ENCODE data around the gene RARA. TPM values are rescaled to one million over a fixed set of nuclear protein-coding genes. Genes with fewer than 3 reads are reported as not detected.

RARA gene
- total RNA-seq, 1 experiment from 2014 or later, result 35.1 TPM

DNA sequence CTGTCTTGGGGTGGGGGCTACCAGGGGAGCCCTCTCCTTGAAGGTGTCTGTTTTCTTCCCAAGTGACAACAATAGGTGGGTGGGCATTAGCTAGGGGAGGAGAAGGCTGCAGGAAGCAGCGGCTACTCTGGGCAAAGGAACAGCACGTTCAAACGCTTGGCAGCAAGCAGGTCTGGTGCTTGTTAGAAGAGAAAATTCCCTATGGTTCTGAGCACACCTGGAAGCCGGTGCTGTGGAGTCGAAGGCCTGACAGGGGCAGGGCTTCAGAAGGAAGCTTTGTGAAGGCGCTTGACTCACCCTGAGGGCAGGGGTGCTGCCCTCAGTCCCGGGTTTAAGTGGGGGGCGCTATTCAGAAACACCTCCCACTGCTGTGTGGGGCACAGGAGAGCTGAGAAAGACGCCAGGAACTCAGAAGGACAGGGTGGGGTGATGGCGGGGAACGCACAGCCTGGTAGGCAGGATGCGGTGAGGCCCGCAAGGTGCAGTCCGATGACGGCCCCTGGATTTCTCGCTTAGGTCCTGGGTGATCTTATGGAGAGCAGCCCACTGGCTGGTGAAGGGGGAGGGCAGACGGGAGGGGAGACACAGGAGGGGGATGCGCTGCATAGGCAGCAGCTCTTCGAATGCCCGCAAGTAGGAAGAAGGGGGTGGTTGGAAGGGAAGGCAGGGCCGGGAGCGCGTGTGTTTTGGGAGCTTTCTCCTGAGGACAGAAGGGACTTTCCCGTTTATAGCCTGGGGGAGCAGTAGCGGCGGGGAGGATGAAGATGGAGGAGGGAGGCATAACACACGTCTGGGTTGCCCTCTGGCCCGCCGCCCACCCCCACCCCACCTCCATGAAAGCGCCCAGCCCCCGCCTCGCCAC is 52.3 kb downstream of the RARA start:
- Histone ChIP-seq H3K27me3 (ENCODE audit: insufficient read depth, low read length) (no peaks in the 10 kb centered on the region), H3K4me1 (ENCODE audit: control insufficient read depth in 1 of 2, insufficient read depth in 2 of 2, low read length in 2 of 2) (peaks cover 4 to 31% of the 10 kb centered on the region in 2 experiments; a peak in 3 of 4 replicates), H3K9me3 (ENCODE audit: control insufficient read depth in 1 of 2, insufficient read depth in 1 of 2, low read depth in 1 of 2, low read length in 2 of 2) (no peaks in the 10 kb centered on the region), H3K9ac (ENCODE audit: low read length) (no peak overlapping the region), H3K4me2 (ENCODE audit: low read length) (no peak overlapping the region), H2AFZ (ENCODE audit: low read depth, low read length, poor library complexity, severe bottlenecking) (no peak overlapping the region), H3K4me3 (replicated peaks in 1 of 2; ENCODE audit: low read depth in 1 of 2, low read length in 2 of 2) (no peak overlapping the region), H3K27ac (ENCODE audit: low read depth, low read length) (no peak overlapping the region), H3K9me2 (ENCODE audit: insufficient read depth) (no peaks in the 10 kb centered on the region), H3K79me2 (ENCODE audit: insufficient read depth, low read length) (no peaks in the 10 kb centered on the region), H4K20me1 (ENCODE audit: insufficient read depth) (no peaks in the 10 kb centered on the region), H3K36me3 (ENCODE audit: control insufficient read depth in 1 of 2, insufficient read depth in 2 of 2, low read length in 2 of 2) (no peaks in the 10 kb centered on the region; a peak in 1 of 4 replicates)
- DNase-seq (ENCODE audit: low read depth, low spot score) (no peak), ATAC-seq (no peak)
- intact Hi-C loops (cut with micrococcal nuclease), result no loop called here
- BruUV-seq (replicated peaks), result no TSS peak
- TF ChIP-seq, protein P1, sequence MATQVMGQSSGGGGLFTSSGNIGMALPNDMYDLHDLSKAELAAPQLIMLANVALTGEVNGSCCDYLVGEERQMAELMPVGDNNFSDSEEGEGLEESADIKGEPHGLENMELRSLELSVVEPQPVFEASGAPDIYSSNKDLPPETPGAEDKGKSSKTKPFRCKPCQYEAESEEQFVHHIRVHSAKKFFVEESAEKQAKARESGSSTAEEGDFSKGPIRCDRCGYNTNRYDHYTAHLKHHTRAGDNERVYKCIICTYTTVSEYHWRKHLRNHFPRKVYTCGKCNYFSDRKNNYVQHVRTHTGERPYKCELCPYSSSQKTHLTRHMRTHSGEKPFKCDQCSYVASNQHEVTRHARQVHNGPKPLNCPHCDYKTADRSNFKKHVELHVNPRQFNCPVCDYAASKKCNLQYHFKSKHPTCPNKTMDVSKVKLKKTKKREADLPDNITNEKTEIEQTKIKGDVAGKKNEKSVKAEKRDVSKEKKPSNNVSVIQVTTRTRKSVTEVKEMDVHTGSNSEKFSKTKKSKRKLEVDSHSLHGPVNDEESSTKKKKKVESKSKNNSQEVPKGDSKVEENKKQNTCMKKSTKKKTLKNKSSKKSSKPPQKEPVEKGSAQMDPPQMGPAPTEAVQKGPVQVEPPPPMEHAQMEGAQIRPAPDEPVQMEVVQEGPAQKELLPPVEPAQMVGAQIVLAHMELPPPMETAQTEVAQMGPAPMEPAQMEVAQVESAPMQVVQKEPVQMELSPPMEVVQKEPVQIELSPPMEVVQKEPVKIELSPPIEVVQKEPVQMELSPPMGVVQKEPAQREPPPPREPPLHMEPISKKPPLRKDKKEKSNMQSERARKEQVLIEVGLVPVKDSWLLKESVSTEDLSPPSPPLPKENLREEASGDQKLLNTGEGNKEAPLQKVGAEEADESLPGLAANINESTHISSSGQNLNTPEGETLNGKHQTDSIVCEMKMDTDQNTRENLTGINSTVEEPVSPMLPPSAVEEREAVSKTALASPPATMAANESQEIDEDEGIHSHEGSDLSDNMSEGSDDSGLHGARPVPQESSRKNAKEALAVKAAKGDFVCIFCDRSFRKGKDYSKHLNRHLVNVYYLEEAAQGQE (IDR thresholded peaks at IDR 0.05; ENCODE audit: low read depth), result no peak
- TF ChIP-seq EGR1 (IDR thresholded peaks at IDR 0.05; ENCODE audit: low read depth), result no peak
- no peak for TF ChIP-seq JUND (IDR thresholded peaks at IDR 0.05)
- TF ChIP-seq SP1 (IDR thresholded peaks at IDR 0.05; ENCODE audit: low read depth), result no peak
- TF ChIP-seq, protein P2, sequence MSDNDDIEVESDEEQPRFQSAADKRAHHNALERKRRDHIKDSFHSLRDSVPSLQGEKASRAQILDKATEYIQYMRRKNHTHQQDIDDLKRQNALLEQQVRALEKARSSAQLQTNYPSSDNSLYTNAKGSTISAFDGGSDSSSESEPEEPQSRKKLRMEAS (IDR thresholded peaks at IDR 0.05), result no peak
- no peak for TF ChIP-seq FOSL1 (IDR thresholded peaks at IDR 0.05; ENCODE audit: low read depth)
- TF ChIP-seq ZFX (IDR thresholded peaks at IDR 0.05), result no peak
- no peak for TF ChIP-seq ELF1 (IDR thresholded peaks at IDR 0.05; ENCODE audit: borderline replicate concordance, low read depth)
- TF ChIP-seq CBX3 (IDR thresholded peaks at IDR 0.05; ENCODE audit: low read depth), result no peak
- no peak for TF ChIP-seq TCF7L2 (IDR thresholded peaks at IDR 0.05; ENCODE audit: borderline replicate concordance, extremely low read depth, insufficient read depth, insufficient read length)
- TF ChIP-seq SIN3A (IDR thresholded peaks at IDR 0.05; ENCODE audit: low read depth), result no peak
- no peak for TF ChIP-seq RAD21 (IDR thresholded peaks at IDR 0.05; ENCODE audit: low read depth)
- TF ChIP-seq POLR2A (IDR thresholded peaks at IDR 0.05; ENCODE audit: borderline replicate concordance, extremely low read depth, insufficient read depth, insufficient read length), result no peak
- POLR2A ChIA-PET, result interaction anchor here (1.7 kb wide), 1 partner anchor 199 kb away, joined by 6 read pairs; no protein-coding TSS in a partner anchor
- RAD21 ChIA-PET (ENCODE audit: low non-redundant PET in 1 of 2, low total read pairs in 2 of 2, uncharacterized antibody in 2 of 2, unreplicated experiment in 2 of 2), result interaction anchor here in 1 of 2 experiments (2.0 kb wide), 1 partner anchor 172 kb away, joined by 9 read pairs; no protein-coding TSS in a partner anchor
- CTCF ChIA-PET, result interaction anchor here (0.5 to 4.2 kb wide), 6 partner anchors 54 to 198 kb away, joined by 3 to 34 read pairs (median 8); no protein-coding TSS in a partner anchor

Data from HCT116 (cell line).